Tibial nerve (tissue), 4 donors: Measurements from ENCODE around the gene COL28A1.

ENCODE experiments used
- CTCF ChIP-seq, 5 experiments: fragments of 200-600 bp in 3 of 5; fragments of 450-650 bp in 2 of 5; sonication (generic) in 3 of 5; IDR thresholded peaks; one replicate each; pipeline ENCODE4 v1.5.1; 2016 to 2019; ENCODE audit warnings: antibody characterized with exemption in 5 of 5, mild to moderate bottlenecking in 3 of 5, moderate library complexity in 2 of 5
- EP300 ChIP-seq, 2 donors: sonication (generic); formaldehyde crosslinking; IDR thresholded peaks; one replicate each; pipeline ENCODE4 v1.6.1; 2017; ENCODE audit warnings: antibody characterized with exemption in 2 of 2, mild to moderate bottlenecking in 1 of 2
- POLR2A ChIP-seq, 2 donors: fragments of 450-650 bp; IDR thresholded peaks; one replicate each; pipeline ENCODE4 v1.6.1; 2017; ENCODE audit warnings: antibody characterized with exemption in 2 of 2, mild to moderate bottlenecking in 2 of 2, moderate library complexity in 2 of 2

- TF ChIP-seq CTCF (IDR thresholded peaks at IDR 0.05) (no peak), POLR2A (IDR thresholded peaks at IDR 0.05) (no peak), EP300 (IDR thresholded peaks at IDR 0.05) (no peak)
These were observed 183.8 kb downstream of the COL28A1 start for GRCh38 chr7:7351832-7352231.
